Fibroblast of pulmonary artery (primary cell): Measurements from ENCODE around the gene EYA2.

Source experiments
- DNase-seq: peaks from one replicate; pipeline ENCODE4 v3.0.0-alpha.2; 2010; ENCODE audit warnings: low read depth
- H3K4me3 ChIP-seq: replicated peaks from 2 replicates; pipeline ENCODE4 v1.5.1; 2011; ENCODE audit warnings: low read depth, mild to moderate bottlenecking, control low read depth, low read length, moderate library complexity
- TF ChIP-seq, protein P1 (sequence below): IDR thresholded peaks from 2 replicates; pipeline ENCODE4 v1.5.1; 2011; ENCODE audit warnings: mild to moderate bottlenecking, control low read depth, low read length, inconsistent platforms; ENCODE audit errors: missing control alignments

Gene EYA2

DNA sequence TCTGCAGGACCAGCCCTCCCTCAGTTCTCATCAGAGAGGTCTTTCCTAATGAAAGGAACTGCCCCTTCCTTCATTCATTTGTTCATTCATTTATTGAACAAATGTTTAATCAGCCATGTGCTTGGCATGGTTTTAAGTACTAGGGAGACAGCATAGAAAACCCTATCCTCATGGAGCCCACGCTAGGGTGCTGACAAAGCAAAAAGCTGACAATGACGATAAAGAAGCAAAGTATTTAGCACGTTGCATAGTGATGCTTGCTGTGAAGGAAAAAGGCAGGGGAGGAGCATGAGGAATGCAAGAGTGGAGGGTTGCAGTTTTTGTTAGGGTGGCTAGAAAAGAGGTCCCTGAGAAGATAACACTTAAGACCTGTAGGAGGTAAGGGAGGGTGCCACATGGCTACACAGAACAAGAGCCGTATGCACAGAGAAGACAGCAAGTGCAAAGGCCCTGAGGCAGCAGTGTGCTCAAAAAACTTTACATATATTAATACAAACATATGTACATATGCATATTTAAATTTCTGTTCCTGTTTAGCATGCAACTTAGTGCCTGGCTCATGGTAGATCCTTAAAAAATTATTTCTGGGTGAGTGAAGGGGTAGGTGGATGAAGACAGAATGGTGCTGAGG is 98.9 kb downstream of the EYA2 start:
- H3K4me3 ChIP-seq, result no peak overlapping the region
- DNase-seq, result no peak
- TF ChIP-seq, protein P1, sequence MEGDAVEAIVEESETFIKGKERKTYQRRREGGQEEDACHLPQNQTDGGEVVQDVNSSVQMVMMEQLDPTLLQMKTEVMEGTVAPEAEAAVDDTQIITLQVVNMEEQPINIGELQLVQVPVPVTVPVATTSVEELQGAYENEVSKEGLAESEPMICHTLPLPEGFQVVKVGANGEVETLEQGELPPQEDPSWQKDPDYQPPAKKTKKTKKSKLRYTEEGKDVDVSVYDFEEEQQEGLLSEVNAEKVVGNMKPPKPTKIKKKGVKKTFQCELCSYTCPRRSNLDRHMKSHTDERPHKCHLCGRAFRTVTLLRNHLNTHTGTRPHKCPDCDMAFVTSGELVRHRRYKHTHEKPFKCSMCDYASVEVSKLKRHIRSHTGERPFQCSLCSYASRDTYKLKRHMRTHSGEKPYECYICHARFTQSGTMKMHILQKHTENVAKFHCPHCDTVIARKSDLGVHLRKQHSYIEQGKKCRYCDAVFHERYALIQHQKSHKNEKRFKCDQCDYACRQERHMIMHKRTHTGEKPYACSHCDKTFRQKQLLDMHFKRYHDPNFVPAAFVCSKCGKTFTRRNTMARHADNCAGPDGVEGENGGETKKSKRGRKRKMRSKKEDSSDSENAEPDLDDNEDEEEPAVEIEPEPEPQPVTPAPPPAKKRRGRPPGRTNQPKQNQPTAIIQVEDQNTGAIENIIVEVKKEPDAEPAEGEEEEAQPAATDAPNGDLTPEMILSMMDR, result no peak

DNA sequence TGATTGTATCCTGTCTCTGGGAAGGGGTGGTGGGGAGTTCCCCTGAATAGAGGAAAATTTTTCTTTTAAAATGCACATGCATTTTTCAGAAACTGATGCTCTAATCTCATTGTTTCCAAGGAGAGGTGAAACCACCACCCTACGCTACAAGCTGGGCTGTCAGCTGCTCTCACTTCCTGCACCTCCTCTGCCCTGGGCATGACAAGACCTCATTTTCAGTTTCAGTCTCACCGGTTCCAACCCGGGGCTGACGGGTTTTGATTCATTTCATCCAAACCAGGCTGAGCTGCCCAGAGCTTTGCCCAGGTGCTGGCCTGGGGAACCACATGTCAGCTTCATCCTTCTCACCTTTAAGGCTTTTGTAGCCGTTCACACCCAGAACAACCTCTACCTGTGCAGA is 99.7 kb downstream of the EYA2 start:
- H3K4me3 ChIP-seq, result no peak overlapping the region
- TF ChIP-seq, protein P1, result no peak
- DNase-seq, result no peak

DNA sequence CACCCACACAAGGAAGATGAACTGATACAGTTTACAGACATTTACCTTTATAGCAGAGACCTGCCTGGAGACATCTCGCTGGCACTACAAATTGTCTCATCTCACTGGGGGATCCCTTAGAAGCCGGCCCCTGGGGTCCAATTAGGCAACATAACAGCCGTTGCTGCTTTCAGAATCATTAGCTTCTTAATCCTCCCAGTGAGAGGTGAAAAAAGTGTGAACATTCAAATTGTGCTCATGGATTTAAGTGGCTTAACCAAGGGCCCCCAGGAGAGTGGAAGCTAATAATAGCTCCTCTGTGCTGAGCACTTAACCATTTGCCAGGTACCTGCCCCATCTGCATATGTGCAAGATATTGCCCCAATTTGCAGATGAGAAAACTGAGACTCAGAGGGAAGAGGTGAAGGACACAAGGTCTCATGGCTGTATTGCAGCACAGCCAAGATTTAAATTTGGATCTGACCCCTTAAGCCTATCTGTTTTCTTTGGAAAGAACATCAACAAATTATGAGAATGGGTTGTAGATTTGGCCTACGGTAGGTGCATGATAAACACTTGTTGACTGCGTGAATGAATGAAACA is 101.0 kb downstream of the EYA2 start:
- H3K4me3 ChIP-seq, result no peak overlapping the region
- no peak for DNase-seq
- TF ChIP-seq, protein P1, result no peak

DNA sequence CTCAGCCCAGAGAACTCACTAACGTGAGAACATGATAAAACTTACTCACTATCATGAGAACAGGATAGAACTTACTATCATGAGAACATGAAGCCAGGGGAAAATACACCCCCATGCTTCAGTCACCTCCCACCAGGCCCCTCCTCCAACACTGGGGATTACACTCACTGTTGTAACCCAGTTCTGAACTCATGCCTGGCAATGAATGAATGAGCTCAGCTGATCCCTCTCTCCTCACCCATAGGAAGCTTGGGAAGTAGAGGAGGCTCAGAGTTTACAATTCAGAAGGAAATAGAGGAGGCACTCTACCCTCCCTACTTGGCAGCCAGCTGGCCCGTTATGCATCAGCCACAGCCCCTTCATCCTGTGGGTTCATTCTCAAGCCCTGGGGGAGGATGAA is 102.5 kb downstream of the EYA2 start:
- no peak for DNase-seq
- H3K4me3 ChIP-seq, result no peak overlapping the region
- TF ChIP-seq, protein P1, result no peak

DNA sequence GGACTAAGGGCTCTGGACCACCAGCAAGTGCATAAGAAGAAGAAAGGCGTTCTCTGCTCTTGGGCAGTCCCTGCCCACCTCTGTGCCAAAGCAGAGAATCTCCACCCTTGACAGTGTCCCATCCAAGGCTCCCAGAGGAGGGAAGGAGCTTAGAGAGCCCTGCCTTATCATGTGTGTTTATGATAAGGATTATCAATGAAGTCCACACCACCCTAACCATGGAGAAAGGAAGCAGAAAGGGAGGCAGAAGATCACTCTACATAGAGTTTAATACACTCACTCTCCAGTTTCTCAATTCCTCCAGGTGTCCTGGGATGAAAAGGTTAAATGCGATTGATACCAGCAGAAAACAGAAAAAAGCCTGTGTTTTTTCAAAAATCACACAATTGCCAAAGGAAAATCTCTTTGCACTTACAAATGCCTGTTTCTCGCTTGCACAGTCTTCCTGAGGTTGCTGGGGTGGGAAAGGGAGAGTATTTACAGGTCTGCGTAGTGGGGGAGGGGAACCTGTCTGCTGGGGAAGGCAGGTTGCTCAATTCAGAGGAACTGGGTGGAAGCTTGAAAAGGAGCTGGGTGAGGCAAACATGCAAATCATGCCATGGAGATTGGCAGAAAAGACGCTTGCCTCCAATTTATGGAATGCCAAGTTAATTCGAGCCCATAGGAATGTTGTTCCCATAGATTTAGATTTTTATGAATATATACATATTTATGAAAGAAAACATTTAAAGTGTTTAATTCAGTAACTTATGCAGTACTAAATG is 104.0 kb downstream of the EYA2 start:
- no peak overlapping the region for H3K4me3 ChIP-seq
- TF ChIP-seq, protein P1, result no peak
- no peak for DNase-seq

DNA sequence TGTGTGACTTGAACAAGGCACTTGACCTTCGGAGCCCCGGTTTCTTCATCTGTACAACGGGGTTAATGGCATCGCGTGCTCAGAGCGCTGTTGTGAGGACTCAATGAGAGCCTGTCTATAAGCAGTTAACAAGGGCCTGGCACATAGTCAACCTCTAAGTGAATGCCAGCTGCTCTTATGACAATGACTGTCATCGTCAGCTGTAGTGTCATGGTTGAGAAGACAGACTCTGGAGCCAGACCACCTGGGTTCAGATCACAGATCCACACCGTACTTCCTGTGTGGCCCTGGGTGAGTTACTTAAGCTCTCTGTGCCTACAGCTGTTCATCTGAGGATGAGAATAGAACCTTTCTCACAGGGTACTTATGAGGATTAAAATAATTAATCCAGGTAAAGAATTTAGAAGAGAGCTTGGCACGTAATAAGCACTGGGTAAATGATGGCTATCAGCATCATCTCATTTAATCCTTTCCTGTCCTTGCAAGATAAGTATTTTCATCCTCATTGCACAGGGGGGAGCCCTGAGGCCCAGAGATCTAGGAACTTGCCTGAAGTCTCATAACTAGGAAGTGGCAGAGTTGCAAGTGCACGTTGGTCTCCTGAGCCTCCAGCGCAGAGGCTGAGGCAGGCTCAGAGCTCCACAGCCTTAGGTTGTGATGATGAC is 105.3 kb downstream of the EYA2 start:
- TF ChIP-seq, protein P1, result no peak
- no peak for DNase-seq
- no peak overlapping the region for H3K4me3 ChIP-seq
